GM12865 (cell line): Measurements from ENCODE around the gene STX2.

Experiments used
- DNase-seq: peaks from one replicate; pipeline ENCODE4 v3.0.0; 2010; ENCODE audit warnings: low read depth
- H3K4me3 ChIP-seq: 2 replicates; pipeline ENCODE4 v1.5.1; 2011; ENCODE audit warnings: mild to moderate bottlenecking, low read depth, low read length, control low read depth
- TF ChIP-seq, protein P1 (sequence below): IDR thresholded peaks from 2 replicates; pipeline ENCODE4 v1.5.1; 2011; ENCODE audit warnings: low read length, control low read depth, low read depth, inconsistent platforms; ENCODE audit not compliant: insufficient read depth; ENCODE audit errors: missing control alignments

STX2 gene

DNA sequence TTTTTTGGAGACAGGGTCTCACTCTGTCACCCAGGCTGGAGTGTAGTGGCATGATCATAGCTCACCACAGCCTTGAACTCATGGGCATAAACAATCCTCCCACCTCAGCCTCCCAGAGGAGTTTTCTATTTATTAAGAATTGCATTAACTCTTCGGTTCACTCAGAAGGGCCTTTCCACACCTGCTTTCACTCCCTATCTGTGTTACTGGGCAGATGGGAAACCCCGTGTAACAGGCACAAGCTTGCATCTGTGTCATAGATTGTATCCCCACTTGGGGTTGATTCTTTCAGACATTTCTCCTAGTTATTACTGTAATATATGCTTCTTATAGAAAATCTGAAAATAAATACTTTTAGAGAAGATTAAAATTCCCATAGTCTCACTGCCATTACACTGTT lies 38.7 kb downstream of the STX2 start:
- peak; percentile 32 for DNase-seq
- H3K4me3 ChIP-seq, result no peak overlapping the region
- TF ChIP-seq, protein P1, sequence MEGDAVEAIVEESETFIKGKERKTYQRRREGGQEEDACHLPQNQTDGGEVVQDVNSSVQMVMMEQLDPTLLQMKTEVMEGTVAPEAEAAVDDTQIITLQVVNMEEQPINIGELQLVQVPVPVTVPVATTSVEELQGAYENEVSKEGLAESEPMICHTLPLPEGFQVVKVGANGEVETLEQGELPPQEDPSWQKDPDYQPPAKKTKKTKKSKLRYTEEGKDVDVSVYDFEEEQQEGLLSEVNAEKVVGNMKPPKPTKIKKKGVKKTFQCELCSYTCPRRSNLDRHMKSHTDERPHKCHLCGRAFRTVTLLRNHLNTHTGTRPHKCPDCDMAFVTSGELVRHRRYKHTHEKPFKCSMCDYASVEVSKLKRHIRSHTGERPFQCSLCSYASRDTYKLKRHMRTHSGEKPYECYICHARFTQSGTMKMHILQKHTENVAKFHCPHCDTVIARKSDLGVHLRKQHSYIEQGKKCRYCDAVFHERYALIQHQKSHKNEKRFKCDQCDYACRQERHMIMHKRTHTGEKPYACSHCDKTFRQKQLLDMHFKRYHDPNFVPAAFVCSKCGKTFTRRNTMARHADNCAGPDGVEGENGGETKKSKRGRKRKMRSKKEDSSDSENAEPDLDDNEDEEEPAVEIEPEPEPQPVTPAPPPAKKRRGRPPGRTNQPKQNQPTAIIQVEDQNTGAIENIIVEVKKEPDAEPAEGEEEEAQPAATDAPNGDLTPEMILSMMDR, result no peak

DNA sequence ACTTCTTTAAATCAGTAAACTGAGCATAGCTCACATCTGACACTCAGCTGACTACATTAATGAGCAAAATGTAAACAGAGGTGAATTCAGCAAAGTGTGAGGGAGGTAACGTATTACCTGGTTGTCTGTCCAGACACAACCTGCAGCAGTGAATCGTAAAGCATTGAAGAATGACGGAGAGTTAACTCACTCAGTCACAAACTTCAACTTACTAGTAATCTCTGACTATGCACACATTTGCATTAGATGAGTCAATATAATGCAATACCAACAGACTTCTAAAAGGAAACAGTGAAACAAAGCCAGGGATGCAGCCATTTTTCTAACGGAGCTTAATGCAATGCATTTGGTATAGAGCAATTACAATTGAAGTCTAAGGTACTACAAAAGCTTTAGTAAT lies 40.0 kb downstream of the STX2 start:
- DNase-seq, result no peak
- H3K4me3 ChIP-seq, result no peak overlapping the region
- TF ChIP-seq, protein P1, result no peak

DNA sequence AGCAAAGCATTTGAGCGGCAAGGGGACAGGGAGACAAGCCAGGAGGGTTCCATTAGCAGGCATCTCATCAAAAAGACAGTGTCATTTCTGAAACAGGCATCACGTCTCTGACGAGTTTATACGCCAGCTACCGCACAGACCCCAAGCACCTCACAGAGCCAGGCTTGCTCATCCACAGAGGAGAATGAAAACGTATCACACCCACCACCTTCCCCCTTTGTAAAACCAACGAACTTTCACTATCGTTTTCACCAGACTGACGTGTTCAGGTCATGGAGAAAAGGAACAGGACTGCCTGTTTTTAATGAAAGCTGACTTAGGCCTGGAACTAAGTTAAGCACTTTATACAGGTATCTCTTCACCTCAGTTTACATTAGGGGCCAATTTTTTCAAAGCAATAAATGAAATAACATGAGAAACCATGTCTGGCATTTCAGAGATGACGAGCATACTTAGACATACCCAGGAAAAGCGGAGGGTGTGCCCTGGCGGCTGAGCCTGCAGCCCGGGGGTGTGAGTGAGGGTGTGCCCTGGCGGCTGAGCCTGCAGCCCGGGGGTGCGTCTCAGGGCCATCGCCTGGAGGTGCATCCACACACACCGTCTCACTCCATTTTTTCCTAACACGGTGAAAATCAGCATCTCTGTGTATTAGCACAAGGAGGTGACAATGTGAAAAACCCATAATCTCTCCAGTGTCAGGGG lies 41.9 kb downstream of the STX2 start:
- H3K4me3 ChIP-seq, result no peak overlapping the region
- DNase-seq, result peak; percentile 61
- TF ChIP-seq, protein P1, result no peak

DNA sequence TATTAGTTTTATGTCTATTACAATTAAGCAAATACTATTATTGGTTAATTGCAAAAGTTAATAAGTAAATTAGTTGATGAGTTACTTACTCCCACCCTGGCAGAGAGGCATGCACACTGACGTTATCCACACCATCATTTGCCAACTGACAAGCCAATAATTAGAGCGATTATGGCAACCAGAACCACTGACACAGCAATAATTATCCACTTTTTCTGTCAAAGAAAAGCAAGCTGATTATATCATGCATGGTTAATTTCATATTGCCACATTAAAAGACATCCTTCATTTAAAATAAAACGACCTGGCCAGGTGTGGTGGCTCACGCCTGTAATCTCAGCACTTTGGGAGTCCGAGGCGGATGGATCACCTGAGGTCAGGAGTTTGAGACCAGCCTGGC lies 43.1 kb downstream of the STX2 start:
- no peak for DNase-seq
- TF ChIP-seq, protein P1, result no peak
- no peak overlapping the region for H3K4me3 ChIP-seq

DNA sequence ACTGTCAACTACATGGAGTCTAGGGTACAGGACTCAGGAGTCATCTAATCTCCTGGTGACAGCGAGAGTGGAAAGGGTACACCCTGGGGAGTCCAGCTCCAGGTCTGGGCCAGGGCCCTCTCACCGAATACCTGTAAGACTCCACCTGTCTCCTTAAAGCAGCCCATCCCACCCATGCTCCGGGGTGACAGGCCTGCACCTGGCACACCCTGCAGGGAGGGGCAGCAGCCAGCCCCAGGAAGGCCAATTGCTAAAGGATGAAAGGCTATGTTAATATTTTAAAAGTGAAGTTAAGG lies 45.5 kb downstream of the STX2 start:
- H3K4me3 ChIP-seq, result no peak overlapping the region
- TF ChIP-seq, protein P1, result no peak
- DNase-seq, result no peak

DNA sequence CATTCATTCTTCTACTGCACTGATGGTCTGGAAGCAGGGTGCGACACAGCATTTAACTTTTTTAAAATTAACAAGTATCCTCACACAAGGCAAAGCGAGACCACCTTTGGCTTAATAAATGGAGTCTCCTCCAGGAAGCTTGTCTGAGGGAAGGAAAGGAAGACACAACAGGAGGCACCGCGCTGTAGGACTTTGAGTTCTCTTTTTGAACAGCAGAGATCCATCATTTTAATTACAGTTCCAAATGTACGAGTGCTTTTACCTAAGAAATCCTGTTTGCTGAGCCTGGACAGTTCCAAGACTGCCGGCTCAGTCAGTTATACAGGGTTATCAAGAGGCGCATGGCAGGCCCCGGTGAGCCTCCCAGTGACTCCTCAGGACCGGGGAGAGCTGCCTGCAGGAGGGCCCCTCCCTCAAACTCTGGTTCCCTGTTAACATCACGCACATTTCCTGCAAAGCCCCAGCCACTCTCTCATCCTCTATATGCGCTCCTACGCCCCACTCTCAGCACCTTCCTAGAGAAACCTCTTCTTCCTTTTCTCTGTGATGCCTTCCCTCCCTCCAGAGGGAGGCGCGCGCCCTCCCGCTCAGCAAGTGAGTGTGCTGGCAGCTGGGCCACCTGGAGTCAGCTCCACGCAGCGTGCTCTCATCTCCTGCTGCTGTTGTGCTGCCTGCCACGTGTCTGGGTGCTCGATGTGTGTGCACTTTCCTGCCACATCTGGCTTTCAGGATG lies 46.1 kb downstream of the STX2 start:
- no peak overlapping the region for H3K4me3 ChIP-seq
- no peak for DNase-seq
- TF ChIP-seq, protein P1, result no peak

DNA sequence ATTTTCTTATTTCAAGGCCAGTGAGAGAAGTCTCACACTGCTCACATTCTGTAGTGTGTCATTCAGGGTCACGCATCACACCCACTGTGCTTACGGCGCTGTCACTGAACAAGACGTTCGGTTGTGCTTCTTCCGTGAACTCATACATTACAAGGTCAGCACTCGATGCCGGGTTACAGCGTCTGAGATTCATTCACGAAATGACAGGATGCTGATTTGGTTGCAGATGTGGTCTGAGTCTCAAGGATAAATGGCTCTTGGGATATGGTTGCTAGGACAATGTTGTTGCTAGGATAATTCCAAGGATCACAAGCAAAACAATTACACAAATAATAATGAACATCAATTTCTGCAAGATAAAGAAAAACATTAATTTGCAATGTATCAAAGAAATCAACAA lies 47.4 kb downstream of the STX2 start:
- H3K4me3 ChIP-seq, result no peak overlapping the region
- no peak for DNase-seq
- TF ChIP-seq, protein P1, result no peak
